Right lobe of liver (tissue), 4 donors: ENCODE data around the gene TLX1.

Experiments
- CTCF ChIP-seq, 4 donors: fragments of 200-600 bp in 3 of 4; fragments of 450-650 bp in 1 of 4; IDR thresholded peaks; one replicate each; pipeline versions ENCODE4 v1.5.1 to v1.8.0; 2016 to 2022; ENCODE audit warnings: antibody characterized with exemption in 4 of 4, mild to moderate bottlenecking in 2 of 4
- POLR2A ChIP-seq: fragments of 450-650 bp; IDR thresholded peaks from one replicate; pipeline ENCODE4 v1.6.1; 2017; ENCODE audit warnings: antibody characterized with exemption, mild to moderate bottlenecking
- donor health status: DM: no; HTN: no; CAD: no.
- donor health status: DM: no; HTN: no; CAD: no.
- donor health status: DM: no; HTN: yes; CAD: no.

GRCh38 chr10:101095004-101095403 lies 36.1 kb upstream of the TLX1 start:
- no peak for TF ChIP-seq CTCF (IDR thresholded peaks at IDR 0.05)
- no peak for TF ChIP-seq POLR2A
